Esophagus mucosa (tissue), 1 donor: ENCODE measurements around the gene R3HDML. TPM values are rescaled to one million over a fixed set of nuclear protein-coding genes. Genes with fewer than 3 reads are reported as not detected.
"Not testable (repeated sequence)": the region's sequence is repeated elsewhere in the genome, so short reads cannot be mapped to it uniquely, and the experiment has no call there.

Experiments used
- ATAC-seq: fragments of 200-7000 bp; cut with Tn5 transposase; one replicate; pipeline ENCODE4 v1.9.1; 2020
- total RNA-seq: library from RNA; stranded (reverse); gene quantifications from one replicate; pipeline ENCODE4 v1.2.4, GENCODE V29; 2023
- donor health status: DM: yes; HTN: yes; CAD: no.

R3HDML gene
- total RNA-seq, 1 donor from 2014 or later = not detected

DNA sequence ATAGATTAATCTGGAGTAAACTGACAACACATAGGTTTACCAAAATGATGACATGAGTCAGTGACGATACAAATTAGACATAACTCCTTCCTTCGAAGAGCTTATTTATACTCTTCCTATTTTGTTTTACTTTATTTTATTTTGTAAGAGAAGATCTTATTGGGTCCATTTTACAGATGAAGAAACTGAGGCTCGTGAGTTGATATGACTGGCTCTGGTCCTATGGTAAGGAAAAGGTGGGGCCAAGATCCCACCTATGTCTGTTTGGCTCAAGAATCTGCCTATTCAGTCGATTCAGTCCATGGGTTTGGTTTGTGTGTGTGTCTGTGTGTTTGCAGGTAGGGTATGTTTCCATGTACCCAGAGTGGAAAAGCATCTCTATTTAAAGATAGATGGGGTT is 8.4 kb upstream of the R3HDML start:
- ATAC-seq = no peak

DNA sequence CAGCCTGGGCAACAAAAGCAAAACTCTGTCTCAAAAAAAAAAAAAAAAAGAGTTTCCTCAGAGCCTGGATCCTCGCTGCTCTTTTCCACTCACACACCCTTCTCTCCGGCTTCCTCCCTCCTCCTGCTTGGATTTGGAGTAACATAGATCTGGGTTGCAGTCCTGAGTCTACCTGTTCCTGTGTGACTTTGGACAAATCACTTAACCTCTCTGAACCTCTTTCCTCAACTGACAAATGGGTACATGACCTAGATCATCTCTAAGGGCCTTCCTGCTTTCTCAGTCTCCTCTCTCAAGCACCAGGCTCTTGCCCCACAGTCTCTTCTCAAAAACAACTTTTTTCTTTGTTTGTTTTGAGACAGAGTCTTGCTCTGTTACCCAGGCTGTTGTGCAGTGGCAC is 5.6 kb upstream of the R3HDML start:
- no peak for ATAC-seq

DNA sequence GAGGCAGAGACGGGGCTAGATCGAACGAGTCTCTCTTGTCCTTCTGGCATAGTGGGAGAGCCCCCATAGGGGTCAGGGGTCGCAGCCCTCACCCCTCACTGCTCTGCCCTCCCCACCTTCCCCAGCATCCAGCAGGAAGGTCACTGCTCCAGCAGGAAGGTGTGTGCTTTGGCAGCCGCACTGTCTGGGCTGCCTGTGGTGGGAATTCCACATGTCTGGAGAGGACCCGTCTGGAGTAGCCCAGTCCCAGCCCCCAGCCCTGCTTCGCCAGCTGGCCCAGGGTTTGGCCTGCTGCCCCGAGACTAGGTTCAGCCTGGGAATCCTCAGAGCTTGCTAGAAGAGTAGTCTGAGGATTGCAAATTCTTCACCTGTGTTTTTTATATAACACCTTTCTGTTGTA is 2.5 kb upstream of the R3HDML start:
- no peak for ATAC-seq

DNA sequence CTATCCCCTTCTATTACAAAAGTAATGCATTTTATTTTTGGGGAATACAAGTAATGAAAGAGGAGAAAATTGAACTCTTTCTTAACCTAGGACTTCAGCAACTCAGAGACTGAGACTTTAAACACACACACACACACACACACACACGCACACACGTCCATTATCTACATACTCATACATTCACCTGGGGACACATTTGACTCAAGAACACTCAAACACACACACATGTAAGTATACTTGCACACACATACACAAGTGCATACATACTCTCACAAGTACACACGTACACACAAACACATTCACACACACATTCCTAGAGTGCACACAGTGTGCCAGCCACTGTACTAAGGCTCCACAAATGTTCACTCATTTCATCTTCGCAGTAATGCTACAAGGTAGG is 2.1 kb upstream of the R3HDML start:
- ATAC-seq = no peak

DNA sequence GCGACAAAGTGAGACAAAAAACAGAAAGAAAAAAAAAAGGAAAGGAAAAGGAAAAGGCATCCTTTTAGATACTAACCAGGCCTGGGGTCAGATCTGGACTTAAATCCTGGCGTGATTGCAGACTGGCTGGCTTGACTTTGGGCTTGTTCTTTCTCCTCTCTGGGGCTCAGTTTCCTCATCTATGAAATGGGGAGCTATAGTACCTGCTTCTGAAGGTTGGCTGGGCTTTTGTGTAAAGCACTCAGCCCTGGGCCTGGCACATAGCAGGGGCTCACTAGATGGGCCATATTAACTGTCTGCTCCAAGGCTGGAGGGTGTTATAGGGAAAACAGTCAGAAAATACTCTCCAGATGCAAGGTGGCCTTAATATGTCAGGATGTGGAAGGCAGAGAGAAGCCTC is 1.2 kb upstream of the R3HDML start:
- ATAC-seq = no peak

DNA sequence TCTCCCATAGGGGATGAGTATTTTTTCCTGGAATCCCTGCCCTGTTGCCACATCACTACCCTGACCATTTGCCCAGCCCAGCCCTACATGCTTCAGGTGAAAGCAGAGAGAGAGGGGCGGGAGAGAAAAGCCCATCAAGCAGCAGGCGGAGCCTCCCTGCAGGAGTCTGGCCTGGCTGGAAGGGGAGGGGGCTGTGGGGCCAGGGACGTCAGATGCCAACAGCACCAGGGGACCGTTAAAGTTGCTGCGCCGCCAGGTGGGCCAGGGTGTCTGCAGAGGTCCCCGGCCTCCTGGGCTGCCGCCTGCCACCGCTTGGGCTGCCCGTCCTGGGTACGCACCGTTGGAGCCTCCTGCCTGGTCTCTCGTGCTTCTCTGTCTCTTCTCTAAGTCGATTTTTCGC is 757 bp upstream of the R3HDML start:
- ATAC-seq = no peak

DNA sequence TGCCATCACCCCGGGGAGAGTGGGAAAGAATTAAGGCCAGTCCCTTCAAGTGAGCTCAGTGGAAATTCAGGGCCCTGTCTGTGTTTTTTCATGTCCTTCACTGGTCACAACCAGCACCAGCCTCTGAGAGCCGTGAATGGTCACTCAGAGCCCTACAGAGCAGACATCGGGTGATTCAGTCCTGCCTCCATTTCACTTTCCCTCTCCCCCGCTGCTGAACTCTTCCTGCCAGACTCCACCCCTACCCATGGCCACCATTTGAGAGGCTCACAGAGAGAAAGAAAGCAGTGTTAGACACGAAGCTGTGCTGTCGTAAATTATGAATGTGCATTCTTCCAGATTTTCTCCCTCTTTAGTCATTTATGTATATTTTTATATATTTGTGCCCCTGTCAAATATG is 5.4 kb downstream of the R3HDML start:
- no peak for ATAC-seq

DNA sequence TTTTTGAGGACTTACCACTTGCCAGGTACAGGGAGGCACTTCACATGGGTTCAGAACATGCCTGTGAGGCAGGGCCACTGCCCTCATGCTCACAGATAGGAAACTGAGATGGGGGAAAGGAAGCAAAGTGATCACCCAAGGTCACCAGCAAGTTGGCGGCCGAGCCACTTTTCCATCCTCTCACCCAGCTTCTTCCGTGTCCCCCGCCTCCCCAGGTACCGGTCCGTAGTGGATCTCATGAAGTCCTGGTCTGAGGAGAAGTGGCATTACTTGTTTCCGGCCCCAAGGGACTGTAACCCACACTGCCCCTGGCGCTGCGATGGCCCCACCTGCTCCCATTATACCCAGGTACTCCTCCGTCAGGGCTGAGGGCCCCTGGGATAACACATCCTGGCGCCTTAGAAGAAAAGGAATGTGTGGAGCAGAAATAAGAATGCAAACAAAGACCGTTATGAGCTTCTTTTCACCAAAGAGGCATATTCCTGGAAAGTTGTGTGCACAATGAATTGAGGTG is 6.4 kb downstream of the R3HDML start:
- no peak for ATAC-seq

DNA sequence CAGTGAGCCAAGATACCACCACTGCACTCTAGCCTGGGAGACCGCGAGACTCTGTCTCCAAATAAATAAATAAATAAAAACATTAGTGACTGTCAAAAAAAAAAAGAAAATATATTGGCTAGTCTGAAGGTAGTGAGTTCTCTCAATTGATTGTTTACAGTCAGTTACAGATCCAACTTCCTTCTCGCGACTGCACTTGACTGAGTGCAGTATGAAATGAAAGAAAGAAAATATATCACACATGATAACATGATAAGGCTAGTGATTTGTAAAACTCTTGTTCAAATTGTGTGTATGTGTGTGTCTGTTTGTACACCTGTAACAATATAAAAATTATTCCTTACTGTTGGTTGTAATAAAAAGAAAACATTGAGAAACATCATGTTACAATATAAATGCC is 7.9 kb downstream of the R3HDML start:
- no peak for ATAC-seq

DNA sequence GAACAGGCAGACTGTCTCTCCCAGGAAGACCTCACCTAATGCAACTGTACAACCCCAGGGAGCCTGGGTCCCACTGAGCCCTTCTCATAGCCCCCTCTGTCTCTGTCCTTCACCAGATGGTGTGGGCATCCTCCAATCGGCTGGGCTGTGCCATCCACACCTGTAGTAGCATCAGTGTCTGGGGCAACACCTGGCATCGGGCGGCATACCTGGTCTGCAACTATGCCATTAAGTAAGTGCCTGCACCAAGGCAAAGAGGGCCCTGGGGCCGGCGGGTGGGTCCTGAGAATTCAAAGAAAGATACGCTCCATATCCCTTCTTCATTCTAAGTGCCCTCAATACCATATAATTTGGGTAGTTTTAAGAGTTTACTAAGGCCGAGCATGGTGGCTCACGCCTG is 8.3 kb downstream of the R3HDML start:
- no peak for ATAC-seq

DNA sequence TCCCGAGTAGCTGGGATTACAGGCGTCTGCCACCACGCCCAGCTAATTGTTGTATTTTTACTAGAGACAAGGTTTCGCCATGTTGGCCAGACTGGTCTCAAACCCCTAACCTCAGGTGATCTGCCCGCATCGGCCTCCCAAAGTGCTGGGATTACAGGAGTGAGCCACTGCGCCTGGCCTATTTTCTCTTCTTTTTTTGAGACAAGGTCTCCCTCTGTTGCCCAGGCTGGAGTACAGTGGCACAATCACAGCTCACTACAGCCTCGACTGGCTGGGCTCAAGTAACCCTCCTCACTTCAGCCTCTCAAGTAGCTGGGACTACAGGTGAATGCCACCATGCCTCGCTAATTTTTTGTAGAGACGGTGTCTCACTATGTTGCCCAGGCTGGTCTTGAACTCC is 9.1 kb downstream of the R3HDML start:
- not testable (repeated sequence) for ATAC-seq

DNA sequence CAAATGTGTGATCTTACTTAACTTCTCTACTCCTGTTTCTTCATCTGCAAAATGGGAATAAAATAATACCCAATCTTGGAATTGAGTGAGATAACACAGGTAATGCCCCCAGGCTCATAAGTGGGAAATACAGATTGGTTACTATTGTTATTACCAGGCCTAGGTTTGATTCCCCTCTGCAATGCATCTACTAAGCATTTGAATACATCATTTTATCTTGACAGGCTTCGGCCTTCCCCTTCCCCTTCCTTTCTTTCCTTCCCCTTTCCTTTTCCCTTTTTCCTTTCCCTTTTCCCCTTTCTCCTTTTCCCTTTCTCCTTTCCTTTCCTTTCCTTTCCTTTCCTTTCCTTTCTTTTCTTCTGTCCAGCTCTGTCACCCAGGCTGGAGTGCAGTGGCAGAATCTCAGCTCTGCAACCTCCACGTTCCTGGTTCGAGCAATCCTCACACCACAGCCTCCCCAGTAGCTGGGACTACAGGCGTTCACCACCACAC is 11.4 kb downstream of the R3HDML start:
- no peak for ATAC-seq

DNA sequence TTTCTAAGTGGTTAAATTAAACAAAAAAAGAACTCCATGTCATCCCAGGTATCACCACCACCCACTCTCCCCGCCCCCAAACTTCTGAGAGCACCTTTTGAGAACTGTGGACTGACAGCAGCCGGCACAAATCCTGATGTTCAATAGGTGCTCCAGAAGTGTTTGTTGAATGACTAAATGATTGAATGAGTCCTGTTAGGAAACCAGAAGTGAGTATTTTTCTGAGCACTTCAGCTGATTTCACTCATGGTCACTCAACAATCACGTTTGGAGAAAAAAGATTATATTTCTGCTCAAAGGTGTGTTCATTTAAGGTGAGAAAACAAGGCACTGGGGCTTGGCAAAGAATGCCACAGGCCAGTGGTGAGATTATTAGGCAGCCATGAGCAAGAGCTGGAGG is 12.5 kb downstream of the R3HDML start:
- no peak for ATAC-seq

DNA sequence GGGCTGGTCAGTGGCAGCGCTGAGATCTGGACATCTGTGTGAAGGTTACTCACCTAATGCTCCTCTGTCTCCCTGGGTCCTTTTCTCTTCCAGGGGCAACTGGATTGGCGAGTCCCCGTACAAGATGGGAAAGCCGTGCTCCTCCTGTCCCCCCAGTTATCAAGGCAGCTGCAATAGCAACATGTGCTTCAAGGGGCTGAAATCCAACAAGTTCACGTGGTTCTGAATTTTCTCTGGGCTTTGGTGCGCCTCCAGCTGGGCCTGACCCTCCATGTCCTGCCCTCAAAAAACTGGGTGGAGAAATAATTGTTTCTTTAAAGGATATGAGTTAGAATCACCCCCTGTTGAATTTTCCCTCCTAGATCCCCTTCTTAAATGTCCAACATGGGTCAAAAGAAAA is 13.7 kb downstream of the R3HDML start:
- no peak for ATAC-seq

DNA sequence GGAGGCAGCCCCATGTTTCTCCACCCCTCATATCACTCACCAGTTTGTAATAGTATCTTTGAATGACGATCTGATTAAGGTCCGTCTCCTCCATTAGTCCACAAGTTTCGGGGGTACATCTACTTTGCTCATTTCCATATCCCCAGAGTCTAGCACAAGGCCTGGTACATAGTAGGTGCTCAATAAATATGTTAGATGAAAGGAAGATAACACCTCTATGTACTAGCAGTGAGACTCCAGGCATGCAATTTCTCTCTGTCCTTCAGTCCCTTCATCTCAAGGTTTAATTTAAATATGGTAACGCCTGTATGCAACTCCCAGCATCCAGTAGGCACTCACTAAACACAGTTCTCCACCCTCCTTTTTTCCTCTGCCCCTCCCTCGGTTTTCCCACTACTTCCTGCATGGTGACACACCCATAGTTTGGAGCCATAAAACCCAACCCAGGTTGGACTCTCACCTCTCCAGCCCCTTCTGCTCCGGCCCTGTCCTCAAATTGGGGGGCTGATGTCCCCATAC is 18.2 kb downstream of the R3HDML start:
- no peak for ATAC-seq

DNA sequence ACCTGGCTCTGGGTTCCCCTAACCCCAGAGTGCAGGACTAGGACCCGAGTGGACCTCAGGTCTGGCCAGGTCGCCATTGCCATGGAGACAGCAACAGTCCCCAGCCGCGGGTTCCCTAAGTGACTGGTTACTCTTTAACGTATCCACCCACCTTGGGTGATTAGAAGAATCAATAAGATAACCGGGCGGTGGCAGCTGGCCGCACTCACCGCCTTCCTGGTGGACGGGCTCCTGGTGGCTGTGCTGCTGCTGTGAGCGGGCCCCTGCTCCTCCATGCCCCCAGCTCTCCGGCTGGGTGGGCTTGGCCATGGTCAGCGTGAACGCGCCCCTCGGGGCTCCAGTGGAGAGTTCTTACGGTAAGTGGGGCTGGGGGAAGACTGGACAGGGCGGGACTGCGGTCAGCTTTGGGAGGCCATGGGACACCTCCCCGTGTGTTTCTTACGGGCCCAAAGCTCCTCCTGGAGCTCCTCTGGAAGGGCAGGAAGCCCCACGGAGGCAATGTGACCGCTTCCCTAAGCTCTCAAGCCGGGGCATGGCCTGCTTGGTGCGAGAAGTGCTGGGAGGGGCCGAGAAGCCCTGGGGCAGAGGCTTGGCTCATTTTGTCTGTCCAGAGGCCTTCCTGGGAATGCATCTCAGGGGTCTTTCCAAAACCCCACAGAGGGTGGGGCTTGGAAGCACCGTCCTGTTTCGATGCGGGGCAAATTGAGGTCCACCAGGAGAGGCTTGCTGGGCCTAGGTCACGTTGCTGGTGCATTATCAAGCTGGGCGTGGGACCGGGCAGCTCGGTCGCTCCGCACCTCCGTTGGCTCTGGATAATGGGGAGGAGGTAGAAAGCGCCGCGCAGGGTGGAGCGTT is 18.9 kb downstream of the R3HDML start, which contains the start of gene HNF4A:
TSS of gene HNF4A (plus strand) at position 202 of the 855 bp plus-strand sequence. CDS start at position 308, 106 bp downstream.
- no peak for ATAC-seq

DNA sequence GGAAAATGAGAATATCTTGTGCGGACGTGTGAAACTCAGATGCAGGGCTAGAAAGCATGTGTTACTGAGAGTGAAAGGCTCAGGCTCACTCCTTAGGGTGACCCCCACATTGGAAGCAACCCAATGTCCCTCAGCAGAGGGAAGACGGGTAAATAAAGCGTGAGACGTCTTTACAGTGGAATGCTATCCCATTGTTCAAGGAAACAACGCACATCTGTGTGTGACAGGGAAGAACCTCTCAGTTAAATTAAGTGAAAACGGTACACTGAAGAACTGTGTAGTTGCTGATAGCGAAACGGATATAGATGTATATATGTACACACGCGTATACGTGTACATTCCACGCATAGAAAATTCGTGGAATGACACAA is 19.5 kb downstream of the R3HDML start:
- no peak for ATAC-seq

DNA sequence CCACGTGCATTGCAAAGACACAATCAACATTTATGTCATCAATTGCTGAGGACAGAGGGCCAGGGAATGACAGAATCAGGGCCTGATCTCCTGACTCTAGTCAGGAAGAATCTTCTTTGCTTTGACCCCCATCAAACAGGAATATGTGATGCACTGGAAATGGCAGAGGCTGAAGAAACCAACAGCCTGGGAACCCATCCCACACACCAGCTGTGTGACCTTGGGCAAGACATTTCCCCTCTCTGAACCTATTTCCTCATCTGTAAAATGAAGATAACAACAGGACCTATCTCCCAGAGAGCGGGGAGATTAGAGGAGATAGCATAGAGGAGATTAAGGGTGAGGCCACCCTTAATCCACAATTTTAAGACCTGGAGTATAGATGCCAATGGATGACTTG is 20.2 kb downstream of the R3HDML start:
- no peak for ATAC-seq

DNA sequence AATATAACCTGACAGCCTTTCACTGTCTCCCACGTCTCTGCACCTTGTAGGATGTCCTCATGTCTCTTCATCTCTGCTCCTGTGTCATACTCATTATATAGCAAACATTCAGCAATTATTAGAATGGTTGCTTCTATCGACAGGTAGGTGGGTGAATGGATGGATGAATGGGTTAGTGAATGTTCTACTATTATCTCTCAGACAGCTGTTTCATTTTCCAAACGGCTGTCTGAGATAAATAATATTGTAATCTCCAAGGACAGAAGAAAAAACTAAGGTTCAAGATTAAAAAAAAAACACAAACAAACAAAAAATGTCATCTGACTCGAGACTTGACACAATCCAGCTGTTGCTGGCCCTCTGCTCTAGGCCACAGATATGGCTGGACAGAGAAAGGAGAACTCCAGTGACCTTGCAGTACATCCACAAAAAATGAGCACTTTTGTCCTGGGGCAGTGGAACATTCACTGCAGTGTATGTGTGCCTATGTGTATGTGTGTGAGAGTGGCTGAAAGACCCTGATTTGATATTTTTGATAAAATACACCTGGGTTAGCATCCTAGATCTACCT is 20.8 kb downstream of the R3HDML start:
- ATAC-seq = no peak

DNA sequence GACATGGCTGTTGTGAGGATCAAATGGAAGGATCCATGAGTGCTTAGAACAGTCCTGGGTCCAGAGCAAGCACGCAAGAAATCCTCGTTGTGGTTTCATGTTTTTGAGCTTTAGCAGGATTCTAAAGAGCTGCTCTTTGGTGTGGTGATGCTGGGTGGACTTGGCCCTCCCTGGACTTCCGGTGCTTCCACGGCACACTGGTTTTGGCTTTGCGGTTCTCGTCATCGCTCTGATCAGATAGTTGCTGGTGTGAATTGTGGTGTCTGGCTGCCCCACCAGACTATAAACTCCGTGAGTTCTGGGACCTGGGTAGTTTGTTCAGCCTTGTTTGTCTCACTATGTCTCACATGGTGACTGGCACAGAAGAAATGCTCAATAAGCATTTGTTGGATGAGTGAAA is 21.9 kb downstream of the R3HDML start:
- no peak for ATAC-seq

DNA sequence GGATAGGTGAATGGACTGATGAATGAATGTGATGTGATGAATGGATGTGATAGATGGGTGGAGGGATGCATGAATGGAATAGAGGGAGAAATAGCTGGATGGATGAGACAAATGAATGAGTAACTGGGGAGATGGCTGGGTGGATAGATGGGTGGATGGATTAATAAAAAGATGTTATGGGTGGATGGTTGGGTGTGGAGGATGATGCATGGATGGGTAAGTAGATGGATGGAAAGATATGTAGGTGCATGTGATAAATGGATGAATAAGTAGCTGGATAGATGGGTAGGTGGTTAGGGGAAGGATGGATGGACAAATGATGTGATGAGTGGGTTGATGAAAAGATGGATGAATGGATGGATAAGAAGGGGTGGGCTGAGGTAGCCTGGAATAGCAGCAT is 23.4 kb downstream of the R3HDML start:
- no peak for ATAC-seq

DNA sequence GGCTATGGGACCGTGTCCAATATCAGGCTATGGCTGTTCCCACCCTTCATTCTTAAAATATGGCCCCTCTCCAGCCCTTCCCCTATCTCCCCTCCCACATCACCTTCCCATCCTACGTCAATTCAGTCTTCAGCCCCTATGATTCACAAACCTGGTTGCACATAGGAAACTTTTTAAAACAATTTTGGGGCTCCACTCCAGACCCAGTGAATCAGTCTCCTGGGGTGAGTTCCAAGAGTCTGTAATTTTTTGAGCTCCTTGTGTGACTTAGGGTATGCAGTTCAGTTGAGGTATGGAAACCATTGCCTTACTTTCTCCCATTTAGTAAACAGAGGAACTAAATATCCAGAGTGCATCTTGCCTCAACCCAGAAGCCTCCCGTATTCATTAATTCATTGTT is 24.2 kb downstream of the R3HDML start:
- ATAC-seq = no peak

DNA sequence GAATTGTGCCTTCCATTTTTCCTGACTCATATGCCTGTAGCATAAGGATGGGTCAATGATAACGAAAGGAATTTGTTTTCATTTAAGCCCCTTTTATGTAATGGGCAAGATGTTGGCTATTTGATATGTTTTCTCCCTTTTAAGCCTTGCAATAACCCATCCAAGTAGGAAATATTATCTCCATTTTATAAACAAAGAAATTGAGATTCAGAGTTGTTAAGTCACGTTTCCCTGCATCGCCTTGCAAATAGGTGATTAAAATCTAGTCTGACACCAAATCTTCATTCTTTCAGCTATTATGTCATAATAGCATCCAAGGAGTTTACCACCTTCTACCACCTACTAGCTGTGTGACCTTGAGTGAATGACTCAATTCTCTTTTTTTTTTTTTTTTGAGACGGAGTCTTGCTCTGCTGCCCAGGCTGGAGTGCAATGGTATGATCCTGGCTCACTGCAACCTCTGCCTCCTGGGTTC is 25.7 kb downstream of the R3HDML start:
- no peak for ATAC-seq

DNA sequence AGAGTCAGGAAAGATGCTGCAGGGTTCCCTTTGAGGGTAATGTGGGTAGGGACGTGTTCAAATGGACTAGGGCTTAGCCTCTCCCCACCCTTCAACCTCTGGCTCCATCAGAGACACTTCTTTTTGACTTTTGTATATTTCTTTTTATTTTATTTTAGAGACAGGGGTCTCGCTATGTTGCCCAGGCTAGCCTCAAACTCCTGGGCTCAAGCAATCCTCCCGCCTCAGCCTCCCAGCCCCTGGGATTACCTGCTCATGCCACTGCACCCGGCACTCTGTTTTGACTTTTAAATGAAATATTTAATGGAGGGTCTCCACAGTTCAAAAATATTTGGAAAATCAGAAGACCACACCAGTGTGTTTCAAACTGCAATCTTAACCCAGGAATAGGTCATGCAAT is 27.2 kb downstream of the R3HDML start:
- no peak for ATAC-seq
